ENCODE results near the gene FAM120A. TPM values are rescaled to one million over a fixed set of nuclear protein-coding genes. Genes with fewer than 3 reads are reported as not detected.

FAM120A gene
- total and polyA plus RNA-seq, 9 of the 15 experiments (the other 6 are each of a cell fraction or from before 2014, with no cell fraction given): 8.7 to 71.0 (median 42.2) TPM

- no peak for TF ChIP-seq GTF3C2 (IDR thresholded peaks at IDR 0.05; ENCODE audit: borderline replicate concordance, extremely low read depth, insufficient read length)
- no peak for TF ChIP-seq ZNF197 (CRISPR knock-in tag; IDR thresholded peaks at IDR 0.05; ENCODE audit: low read depth)
- TF ChIP-seq ZBTB11 (CRISPR knock-in tag; IDR thresholded peaks at IDR 0.05): peak in 1 of 3 experiments; percentile 33; a peak in 1 of 6 replicates
- no peak for TF ChIP-seq POLR2AphosphoS5 (IDR thresholded peaks at IDR 0.05; ENCODE audit: control insufficient read depth, insufficient read depth, low read depth, low read length)
- no peak for TF ChIP-seq KHSRP (IDR thresholded peaks at IDR 0.05)
- no peak for TF ChIP-seq CREM (IDR thresholded peaks at IDR 0.05; ENCODE audit: low read depth)
- no peak for TF ChIP-seq ZNF140 (CRISPR knock-in tag; IDR thresholded peaks at IDR 0.05)
- TF ChIP-seq MITF (IDR thresholded peaks at IDR 0.05): no peak
- TF ChIP-seq SAFB (IDR thresholded peaks at IDR 0.05; ENCODE audit: borderline replicate concordance, low read depth, low read length): no peak
- no peak for TF ChIP-seq E2F4 (CRISPR knock-in tag; IDR thresholded peaks at IDR 0.05; ENCODE audit: low read depth)
- no peak for TF ChIP-seq ZNF561 (CRISPR knock-in tag; conservative IDR thresholded peaks at IDR 0.05)
Measured at GRCh38 chr9:93431539-93432105, 19.9 kb upstream of the FAM120A start (continued).
